Measurements from ENCODE around the gene ACSBG1.
A peak's percentile ranks its signal among the peaks of the same experiment; 100 is the strongest.
"Not testable (repeated sequence)": the region's sequence is repeated elsewhere in the genome, so short reads cannot be mapped to it uniquely, and the experiment has no call there.

The ACSBG1 gene

GRCh38 chr15:78155355-78155939 lies 78.9 kb downstream of the ACSBG1 start:
- DNase-seq (ENCODE audit: low read depth in 1 of 2, low spot score in 1 of 2), result no peak
- Histone ChIP-seq H3K27ac (replicated peaks) (no peak overlapping the region), H3K27me3 (ENCODE audit: insufficient read depth, poor library complexity, severe bottlenecking) (no peaks in the 10 kb centered on the region), H3K4me3 (replicated peaks; ENCODE audit: insufficient read depth, low read length) (no peak overlapping the region)
- no peak for TF ChIP-seq REST (IDR thresholded peaks at IDR 0.05; ENCODE audit: insufficient replicate concordance, low read depth)
- no peak for TF ChIP-seq SPI1 (IDR thresholded peaks at IDR 0.05; ENCODE audit: borderline replicate concordance, low read depth)
- no peak for TF ChIP-seq POLR2AphosphoS5 (IDR thresholded peaks at IDR 0.05; ENCODE audit: low read depth)
- no peak for TF ChIP-seq CTCF (IDR thresholded peaks at IDR 0.05; ENCODE audit: insufficient read depth, low read length)
- TF ChIP-seq GABPA (IDR thresholded peaks at IDR 0.05; ENCODE audit: low read depth), result no peak

GRCh38 chr15:78154955-78155354 lies 79.4 kb downstream of the ACSBG1 start:
- DNase-seq (ENCODE audit: low read depth in 1 of 2, low spot score in 1 of 2), result no peak
- no peak overlapping the region for H3K4me3 ChIP-seq (replicated peaks; ENCODE audit: insufficient read depth, low read length)
- H3K27ac ChIP-seq (replicated peaks), result no peak overlapping the region
- no peaks in the 10 kb centered on the region for H3K27me3 ChIP-seq (ENCODE audit: insufficient read depth, poor library complexity, severe bottlenecking)
- no peak for TF ChIP-seq CTCF (IDR thresholded peaks at IDR 0.05; ENCODE audit: insufficient read depth, low read length)
- TF ChIP-seq GABPA (IDR thresholded peaks at IDR 0.05; ENCODE audit: low read depth), result no peak
- no peak for TF ChIP-seq REST (IDR thresholded peaks at IDR 0.05; ENCODE audit: insufficient replicate concordance, low read depth)
- TF ChIP-seq SPI1 (IDR thresholded peaks at IDR 0.05; ENCODE audit: borderline replicate concordance, low read depth), result no peak
- no peak for TF ChIP-seq POLR2AphosphoS5 (IDR thresholded peaks at IDR 0.05; ENCODE audit: low read depth)

- H3K4me3 ChIP-seq (replicated peaks; ENCODE audit: insufficient read depth, low read length); DNase-seq (ENCODE audit: low read depth in 1 of 2, low spot score in 1 of 2); H3K27me3 ChIP-seq (ENCODE audit: insufficient read depth, poor library complexity, severe bottlenecking); H3K27ac ChIP-seq (replicated peaks): not testable (repeated sequence)
Observed at GRCh38 chr15:78151075-78151474, 83.3 kb downstream of the ACSBG1 start.

DNA sequence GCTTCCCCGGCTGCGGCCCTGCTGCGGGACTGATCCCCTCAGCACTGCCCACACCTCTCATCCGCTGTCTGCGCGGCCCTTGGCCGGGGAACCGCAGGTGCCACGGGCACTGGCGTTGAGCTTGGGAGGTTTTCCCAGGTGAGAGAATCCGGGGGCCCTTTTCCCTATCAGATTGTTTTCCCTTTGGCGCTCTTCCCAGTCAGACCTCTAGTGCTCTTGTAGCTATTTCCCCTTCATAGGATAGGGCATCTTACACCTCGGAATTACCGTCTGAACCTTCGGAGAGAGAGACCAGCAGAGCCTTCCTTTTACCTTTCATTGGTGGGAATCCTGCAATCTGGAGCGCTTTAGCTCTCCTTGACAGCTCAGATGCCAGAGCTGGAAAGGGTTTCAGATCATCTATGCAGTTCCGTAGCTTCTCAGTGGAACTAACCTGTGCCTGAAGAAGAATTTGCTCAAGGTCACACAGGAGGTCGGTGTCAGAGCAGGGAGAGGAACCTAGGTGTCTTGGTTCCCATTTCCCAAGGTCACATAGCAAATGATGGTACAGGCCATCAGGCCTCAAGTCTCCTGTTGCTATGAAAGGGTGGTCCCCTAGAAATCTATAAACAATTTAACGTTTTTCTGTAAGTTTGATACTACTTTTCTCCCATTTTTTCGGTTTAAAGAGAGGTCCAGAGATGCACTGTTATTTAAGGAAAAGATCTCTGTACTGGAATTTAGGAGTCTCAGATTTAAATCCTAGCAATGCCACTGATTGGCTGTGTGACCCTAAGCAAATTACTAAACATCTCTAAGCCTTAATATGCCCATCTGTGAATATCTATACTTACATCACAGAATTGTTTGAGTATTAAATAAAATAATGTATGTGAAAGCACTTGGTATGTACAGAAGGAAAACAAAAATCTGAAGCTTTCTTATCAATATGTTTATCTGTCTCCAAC lies 84.3 kb downstream of the ACSBG1 start:
- H3K27me3 ChIP-seq (ENCODE audit: insufficient read depth, poor library complexity, severe bottlenecking), result no peaks in the 10 kb centered on the region
- no peak for DNase-seq (ENCODE audit: low read depth in 1 of 2, low spot score in 1 of 2)
- peak overlapping the region; percentile 53 for H3K27ac ChIP-seq (replicated peaks)
- no peak for TF ChIP-seq POLR2AphosphoS5 (IDR thresholded peaks at IDR 0.05; ENCODE audit: low read depth)
- peak overlapping the region; percentile 87 for H3K4me3 ChIP-seq (replicated peaks; ENCODE audit: insufficient read depth, low read length)

All from HL-60 (cell line).